Measurements from ENCODE around the gene ZNF366.

GRCh38 chr5:72426019-72426418 lies 81.2 kb downstream of the ZNF366 start:
- TF ChIP-seq CTCF (conservative IDR thresholded peaks at IDR 0.05) (no peak), EZH2 (IDR thresholded peaks at IDR 0.05; ENCODE audit: low read depth) (no peak)
